HL-60 (cell line): ENCODE data around the gene TLCD2.

Source experiments
- TF ChIP-seq, protein P1 (sequence below): IDR thresholded peaks from one replicate; pipeline ENCODE4 v1.5.1; 2011; ENCODE audit warnings: low read length, control low read depth, inconsistent platforms; ENCODE audit not compliant: insufficient read depth
- TF ChIP-seq, protein P2 (sequence below): IDR thresholded peaks from 2 replicates; pipeline ENCODE4 v1.6.1; 2012; ENCODE audit warnings: low read depth; ENCODE audit not compliant: insufficient replicate concordance

DNA sequence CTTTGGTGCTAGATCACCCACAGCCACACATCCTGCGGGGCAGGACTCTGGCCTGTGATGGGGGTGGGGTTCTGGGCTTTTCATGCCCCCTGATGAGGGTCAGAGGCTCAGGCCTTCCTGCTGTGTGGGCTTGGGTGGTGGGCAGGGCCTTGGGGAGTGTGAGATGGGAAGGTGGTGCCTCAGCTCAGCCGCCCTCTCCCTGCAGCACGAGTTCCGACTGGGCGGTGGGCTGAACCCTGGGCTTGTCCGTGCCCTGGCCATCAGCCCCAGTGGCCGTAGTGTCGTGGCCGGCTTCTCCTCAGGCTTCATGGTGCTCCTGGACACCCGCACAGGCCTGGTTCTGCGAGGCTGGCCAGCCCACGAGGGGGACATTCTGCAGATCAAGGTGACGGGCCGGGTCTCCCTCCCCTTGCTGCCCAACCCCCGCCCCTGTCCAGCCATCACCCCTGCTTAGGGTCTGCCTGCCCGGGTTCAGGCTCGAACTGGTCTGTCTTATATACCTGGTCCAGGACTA is 25.7 kb upstream of the TLCD2 start:
- TF ChIP-seq, protein P1, sequence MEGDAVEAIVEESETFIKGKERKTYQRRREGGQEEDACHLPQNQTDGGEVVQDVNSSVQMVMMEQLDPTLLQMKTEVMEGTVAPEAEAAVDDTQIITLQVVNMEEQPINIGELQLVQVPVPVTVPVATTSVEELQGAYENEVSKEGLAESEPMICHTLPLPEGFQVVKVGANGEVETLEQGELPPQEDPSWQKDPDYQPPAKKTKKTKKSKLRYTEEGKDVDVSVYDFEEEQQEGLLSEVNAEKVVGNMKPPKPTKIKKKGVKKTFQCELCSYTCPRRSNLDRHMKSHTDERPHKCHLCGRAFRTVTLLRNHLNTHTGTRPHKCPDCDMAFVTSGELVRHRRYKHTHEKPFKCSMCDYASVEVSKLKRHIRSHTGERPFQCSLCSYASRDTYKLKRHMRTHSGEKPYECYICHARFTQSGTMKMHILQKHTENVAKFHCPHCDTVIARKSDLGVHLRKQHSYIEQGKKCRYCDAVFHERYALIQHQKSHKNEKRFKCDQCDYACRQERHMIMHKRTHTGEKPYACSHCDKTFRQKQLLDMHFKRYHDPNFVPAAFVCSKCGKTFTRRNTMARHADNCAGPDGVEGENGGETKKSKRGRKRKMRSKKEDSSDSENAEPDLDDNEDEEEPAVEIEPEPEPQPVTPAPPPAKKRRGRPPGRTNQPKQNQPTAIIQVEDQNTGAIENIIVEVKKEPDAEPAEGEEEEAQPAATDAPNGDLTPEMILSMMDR = no peak
- TF ChIP-seq, protein P2, sequence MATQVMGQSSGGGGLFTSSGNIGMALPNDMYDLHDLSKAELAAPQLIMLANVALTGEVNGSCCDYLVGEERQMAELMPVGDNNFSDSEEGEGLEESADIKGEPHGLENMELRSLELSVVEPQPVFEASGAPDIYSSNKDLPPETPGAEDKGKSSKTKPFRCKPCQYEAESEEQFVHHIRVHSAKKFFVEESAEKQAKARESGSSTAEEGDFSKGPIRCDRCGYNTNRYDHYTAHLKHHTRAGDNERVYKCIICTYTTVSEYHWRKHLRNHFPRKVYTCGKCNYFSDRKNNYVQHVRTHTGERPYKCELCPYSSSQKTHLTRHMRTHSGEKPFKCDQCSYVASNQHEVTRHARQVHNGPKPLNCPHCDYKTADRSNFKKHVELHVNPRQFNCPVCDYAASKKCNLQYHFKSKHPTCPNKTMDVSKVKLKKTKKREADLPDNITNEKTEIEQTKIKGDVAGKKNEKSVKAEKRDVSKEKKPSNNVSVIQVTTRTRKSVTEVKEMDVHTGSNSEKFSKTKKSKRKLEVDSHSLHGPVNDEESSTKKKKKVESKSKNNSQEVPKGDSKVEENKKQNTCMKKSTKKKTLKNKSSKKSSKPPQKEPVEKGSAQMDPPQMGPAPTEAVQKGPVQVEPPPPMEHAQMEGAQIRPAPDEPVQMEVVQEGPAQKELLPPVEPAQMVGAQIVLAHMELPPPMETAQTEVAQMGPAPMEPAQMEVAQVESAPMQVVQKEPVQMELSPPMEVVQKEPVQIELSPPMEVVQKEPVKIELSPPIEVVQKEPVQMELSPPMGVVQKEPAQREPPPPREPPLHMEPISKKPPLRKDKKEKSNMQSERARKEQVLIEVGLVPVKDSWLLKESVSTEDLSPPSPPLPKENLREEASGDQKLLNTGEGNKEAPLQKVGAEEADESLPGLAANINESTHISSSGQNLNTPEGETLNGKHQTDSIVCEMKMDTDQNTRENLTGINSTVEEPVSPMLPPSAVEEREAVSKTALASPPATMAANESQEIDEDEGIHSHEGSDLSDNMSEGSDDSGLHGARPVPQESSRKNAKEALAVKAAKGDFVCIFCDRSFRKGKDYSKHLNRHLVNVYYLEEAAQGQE = no peak
